ENCODE results near the gene SCCPDH. TPM values are rescaled to one million over a fixed set of nuclear protein-coding genes. Genes with fewer than 3 reads are reported as not detected.

Gene SCCPDH
- total RNA-seq, 1 donor: 65.2 TPM

- TF ChIP-seq, protein P1, sequence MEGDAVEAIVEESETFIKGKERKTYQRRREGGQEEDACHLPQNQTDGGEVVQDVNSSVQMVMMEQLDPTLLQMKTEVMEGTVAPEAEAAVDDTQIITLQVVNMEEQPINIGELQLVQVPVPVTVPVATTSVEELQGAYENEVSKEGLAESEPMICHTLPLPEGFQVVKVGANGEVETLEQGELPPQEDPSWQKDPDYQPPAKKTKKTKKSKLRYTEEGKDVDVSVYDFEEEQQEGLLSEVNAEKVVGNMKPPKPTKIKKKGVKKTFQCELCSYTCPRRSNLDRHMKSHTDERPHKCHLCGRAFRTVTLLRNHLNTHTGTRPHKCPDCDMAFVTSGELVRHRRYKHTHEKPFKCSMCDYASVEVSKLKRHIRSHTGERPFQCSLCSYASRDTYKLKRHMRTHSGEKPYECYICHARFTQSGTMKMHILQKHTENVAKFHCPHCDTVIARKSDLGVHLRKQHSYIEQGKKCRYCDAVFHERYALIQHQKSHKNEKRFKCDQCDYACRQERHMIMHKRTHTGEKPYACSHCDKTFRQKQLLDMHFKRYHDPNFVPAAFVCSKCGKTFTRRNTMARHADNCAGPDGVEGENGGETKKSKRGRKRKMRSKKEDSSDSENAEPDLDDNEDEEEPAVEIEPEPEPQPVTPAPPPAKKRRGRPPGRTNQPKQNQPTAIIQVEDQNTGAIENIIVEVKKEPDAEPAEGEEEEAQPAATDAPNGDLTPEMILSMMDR (IDR thresholded peaks at IDR 0.05; ENCODE audit: insufficient read depth, low read depth, low read length): no peak
- DNase-seq (ENCODE audit: low read depth): peak; percentile 39
- no peak overlapping the region for H3K4me3 ChIP-seq (ENCODE audit: low read depth, low read length)
Observed at GRCh38 chr1:246750752-246751151, 26.5 kb downstream of the SCCPDH start.

GRCh38 chr1:246753670-246754535, 29.7 kb downstream of the SCCPDH start:
- TF ChIP-seq, protein P1 (IDR thresholded peaks at IDR 0.05; ENCODE audit: insufficient read depth, low read depth, low read length): peak; percentile 88
- H3K4me3 ChIP-seq (ENCODE audit: low read depth, low read length): no peak overlapping the region
- peak; percentile 70 for DNase-seq (ENCODE audit: low read depth)

GRCh38 chr1:246755419-246755818, 31.2 kb downstream of the SCCPDH start:
- no peak for DNase-seq (ENCODE audit: low read depth)
- H3K4me3 ChIP-seq (ENCODE audit: low read depth, low read length): no peak overlapping the region
- TF ChIP-seq, protein P1 (IDR thresholded peaks at IDR 0.05; ENCODE audit: insufficient read depth, low read depth, low read length): no peak

- TF ChIP-seq, protein P1 (IDR thresholded peaks at IDR 0.05; ENCODE audit: insufficient read depth, low read depth, low read length): no peak
- no peak overlapping the region for H3K4me3 ChIP-seq (ENCODE audit: low read depth, low read length)
- DNase-seq (ENCODE audit: low read depth): no peak
Observed at GRCh38 chr1:246760422-246761347, 36.5 kb downstream of the SCCPDH start.

DNA sequence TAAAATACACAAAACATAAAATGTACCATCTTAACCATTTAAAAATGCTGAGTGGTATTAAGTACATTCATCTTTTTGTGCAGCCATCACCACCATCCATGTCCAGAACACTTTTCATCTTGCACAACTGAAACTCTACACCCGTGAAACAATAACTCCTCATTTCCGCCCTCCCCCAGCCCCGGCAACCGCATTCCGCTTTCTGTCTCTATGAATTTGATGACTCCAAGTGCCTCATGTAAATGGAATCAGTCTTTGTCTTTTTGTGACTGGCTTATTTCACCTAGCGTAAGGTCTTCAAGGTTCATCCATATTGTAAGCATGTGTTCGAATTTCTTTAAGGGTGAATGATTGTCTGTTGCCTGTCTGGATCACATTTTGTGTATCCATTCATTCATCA, 37.2 kb downstream of the SCCPDH start:
- TF ChIP-seq, protein P1 (IDR thresholded peaks at IDR 0.05; ENCODE audit: insufficient read depth, low read depth, low read length): no peak
- DNase-seq (ENCODE audit: low read depth): no peak

DNA sequence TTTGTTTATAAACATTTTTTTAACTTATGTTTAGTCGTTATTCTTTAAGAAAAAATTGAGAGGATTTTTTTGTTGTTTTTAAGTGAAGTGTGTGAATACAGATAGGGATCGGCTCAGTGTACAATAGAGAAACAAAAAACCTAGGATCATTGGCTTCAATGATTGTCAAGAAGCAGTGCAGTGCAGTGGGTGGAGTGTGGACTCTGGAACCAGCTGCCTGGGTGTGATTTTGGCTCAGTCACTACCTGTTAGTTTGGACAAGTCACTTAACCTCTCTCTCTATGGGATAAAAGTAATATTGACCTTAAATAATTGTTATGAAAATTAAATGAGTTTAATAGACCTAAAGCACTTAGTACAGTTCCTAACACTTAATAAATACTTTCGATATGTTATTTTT, 41.3 kb downstream of the SCCPDH start:
- DNase-seq (ENCODE audit: low read depth): no peak
- TF ChIP-seq, protein P1 (IDR thresholded peaks at IDR 0.05; ENCODE audit: insufficient read depth, low read depth, low read length): no peak
- H3K4me3 ChIP-seq (ENCODE audit: low read depth, low read length): no peak overlapping the region

More for the DNA sequence above, 37.2 kb downstream of the SCCPDH start:
- no peak overlapping the region for H3K4me3 ChIP-seq (ENCODE audit: low read depth, low read length)
